HG02970 (cell line): ENCODE measurements around the gene PPP2R5A.
"Not testable (repeated sequence)": the region's sequence is repeated elsewhere in the genome, so short reads cannot be mapped to it uniquely, and the experiment has no call there.

Source experiments
- ATAC-seq: cut with Tn5 transposase; IDR thresholded peaks from one replicate; pipeline ENCODE4 v1.9.1; 2021; ENCODE audit warnings: mild to moderate bottlenecking, moderate library complexity, moderate number of reproducible peaks; ENCODE audit not compliant: unreplicated experiment, low FRiP score

The PPP2R5A gene

GRCh38 chr1:212267017-212267416, 18.2 kb upstream of the PPP2R5A start:
- no peak for ATAC-seq

GRCh38 chr1:212267460-212267859, 17.8 kb upstream of the PPP2R5A start:
- no peak for ATAC-seq

GRCh38 chr1:212269306-212269705, 15.9 kb upstream of the PPP2R5A start:
- ATAC-seq, result no peak

GRCh38 chr1:212270564-212270963, 14.6 kb upstream of the PPP2R5A start:
- ATAC-seq, result no peak

- ATAC-seq, result no peak
Observed at GRCh38 chr1:212271234-212271633, 14.0 kb upstream of the PPP2R5A start.

DNA sequence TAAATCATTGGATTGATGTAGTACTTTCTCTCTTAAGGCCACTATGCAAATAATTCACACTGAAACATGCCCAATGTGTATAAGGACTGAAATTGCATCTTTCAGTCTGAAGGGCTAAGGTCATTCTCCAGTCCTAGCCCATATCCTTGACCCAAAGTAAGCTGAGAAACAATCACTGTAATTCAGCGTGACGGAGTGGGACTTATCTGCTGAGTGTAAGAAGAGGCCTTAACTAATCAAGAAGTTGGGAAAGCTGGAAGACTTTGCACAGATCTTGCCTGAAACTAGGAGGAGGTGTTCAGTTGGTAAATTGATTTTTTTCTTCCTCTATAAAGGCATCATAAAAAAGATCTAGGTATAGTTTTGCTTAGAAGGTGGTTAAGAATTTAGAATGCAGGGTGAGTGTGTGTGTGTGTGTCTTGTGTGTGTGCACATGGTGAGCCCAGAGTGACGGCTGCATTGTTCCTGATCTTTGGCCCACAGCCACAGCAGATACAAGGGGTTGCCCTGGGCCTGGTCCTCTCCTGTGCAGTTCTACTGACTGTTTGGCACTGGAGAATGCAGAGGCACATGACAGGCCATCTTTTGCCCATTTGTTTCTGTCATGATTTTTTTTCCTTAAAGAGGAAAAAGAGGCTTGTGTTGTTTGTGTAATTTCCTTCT, 13.3 kb upstream of the PPP2R5A start:
- ATAC-seq, result no peak

DNA sequence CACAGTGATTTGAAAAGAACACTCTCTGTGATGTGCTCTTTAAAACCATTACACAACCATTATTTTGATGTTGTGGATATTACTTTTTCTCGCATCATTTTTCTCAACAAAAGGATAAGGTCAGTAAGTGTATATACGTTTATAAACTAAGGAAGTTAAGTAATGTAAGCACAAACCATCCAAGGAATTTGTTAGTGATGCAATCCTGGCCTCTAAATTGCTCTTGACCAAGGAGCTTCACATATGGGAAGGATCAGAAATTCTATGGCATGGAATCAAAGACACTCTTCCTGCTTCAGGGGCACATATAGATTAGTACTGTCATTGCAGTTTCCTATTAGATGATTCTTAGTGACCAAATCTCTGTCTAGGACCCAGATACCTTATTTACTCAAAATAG, 3.6 kb upstream of the PPP2R5A start:
- no peak for ATAC-seq

GRCh38 chr1:212283741-212284140, 1.5 kb upstream of the PPP2R5A start:
- ATAC-seq, result no peak

DNA sequence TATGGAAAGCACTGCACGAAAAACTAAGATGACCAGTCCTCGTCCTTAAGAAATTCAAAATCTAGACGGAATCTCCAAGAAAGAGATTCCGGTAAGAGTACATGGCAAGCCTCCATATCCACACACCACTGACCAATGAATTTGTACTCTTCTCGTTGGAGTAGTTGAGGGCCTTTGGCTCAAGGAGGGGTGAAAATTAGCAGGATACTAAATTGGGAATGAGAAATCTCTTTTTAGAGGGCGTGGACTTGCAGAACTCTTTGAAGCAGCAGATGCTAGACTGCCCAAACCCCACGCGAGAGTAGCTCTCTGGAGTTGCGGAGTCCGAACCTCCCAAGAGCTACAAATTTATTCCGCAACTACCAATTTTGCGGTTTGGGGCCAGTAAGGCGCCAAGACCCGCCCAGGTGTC, 872 bp upstream of the PPP2R5A start:
- no peak for ATAC-seq

GRCh38 chr1:212285685-212286555, 710 bp downstream of the PPP2R5A start:
- peak; percentile 16 for ATAC-seq

DNA sequence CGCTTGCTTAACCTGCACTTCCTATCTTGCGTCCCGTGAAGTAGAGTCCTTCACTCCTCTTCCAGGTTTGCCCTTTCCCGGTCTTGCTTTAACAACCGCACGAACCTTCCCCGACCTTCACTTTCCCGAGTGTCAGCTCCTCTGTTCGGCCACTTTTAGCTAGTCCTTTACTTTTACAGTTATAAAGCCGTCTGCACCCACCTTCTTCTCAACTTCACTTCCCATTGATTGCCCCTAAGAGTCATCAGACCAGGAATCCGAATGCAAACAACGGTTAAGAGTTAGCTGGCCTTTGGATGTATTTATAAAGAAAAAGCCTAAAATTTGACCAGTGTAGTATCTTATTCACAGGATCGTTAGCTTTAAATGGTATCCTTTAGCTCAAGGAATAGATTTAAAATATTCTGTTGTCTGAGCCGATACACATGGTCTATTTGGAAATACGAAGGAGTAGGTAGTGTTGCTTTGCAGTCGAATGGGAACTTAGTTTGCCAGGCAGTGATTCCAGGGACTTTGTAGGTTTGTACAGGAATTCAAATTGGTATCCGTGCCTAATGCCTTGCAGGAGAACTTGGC, 1.4 kb downstream of the PPP2R5A start:
- ATAC-seq, result no peak

GRCh38 chr1:212287261-212287895, 2.2 kb downstream of the PPP2R5A start:
- no peak for ATAC-seq

DNA sequence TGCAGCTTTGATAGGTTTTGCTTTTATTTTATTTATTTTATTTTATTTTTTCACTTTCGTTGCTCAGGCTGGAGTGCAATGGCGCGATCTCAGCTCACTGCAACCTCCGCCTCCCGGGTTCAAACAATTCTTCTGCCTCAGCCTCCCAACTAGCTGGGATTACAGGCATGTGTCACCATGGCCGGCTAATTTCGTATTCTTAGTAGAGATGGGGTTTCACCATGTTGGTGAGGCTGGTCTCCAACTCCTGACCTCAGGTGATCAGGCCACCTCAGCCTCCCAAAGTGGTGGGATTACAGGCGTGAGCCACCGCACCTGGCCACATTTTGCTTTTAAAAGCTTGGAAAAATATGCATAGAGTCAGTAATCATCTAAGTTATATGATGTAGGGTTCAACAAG, 2.8 kb downstream of the PPP2R5A start:
- ATAC-seq, result not testable (repeated sequence)

- ATAC-seq, result no peak
Observed at GRCh38 chr1:212288615-212289014, 3.4 kb downstream of the PPP2R5A start.

- no peak for ATAC-seq
Observed at GRCh38 chr1:212289262-212290077, 4.3 kb downstream of the PPP2R5A start.

DNA sequence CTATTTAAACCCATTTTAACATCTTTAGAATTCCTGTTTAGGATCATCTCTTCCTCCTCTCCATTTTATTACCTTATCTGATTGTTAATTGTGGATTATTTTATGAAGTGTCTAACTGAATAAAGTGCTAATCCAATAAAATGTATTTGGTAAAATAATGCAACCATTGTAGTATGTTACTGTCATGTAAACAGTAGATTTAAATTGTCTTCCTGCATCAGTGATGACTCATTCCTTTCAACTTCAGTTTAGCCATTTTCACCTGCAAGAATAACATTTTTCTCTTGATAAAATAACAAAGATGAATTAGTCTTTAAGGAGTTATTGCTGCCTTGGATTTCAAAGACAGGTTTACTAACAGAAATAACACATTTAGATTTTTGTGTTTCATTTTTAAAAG, 5.4 kb downstream of the PPP2R5A start:
- no peak for ATAC-seq

DNA sequence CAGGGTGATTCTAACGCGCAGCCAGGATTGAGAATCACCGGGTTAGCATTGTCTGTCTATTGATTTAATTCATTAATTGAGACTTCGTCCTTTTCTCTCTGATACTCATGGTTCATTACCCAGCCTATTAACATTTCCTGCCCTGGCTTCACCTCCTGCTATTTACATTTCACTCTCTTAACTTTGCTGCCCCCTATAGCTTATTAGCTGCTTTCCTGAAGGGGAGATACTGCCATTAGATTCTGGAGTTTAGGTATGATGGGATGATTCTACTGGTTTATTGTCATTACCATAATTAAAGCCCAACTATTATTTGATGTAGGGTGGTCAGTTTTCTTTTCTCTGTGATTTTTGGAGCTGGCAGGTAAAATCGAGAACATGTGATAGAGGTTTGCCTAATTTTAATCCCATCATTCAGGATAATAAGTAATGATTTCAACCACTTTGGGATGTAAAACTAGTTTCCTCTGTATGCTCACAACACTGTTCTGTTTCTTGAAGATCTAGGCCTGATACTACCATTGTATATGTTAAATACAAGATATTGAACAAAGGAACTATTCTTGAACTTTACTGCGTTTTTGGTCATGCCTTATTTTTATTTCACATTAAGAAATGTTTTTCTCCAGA, 6.4 kb downstream of the PPP2R5A start:
- no peak for ATAC-seq

DNA sequence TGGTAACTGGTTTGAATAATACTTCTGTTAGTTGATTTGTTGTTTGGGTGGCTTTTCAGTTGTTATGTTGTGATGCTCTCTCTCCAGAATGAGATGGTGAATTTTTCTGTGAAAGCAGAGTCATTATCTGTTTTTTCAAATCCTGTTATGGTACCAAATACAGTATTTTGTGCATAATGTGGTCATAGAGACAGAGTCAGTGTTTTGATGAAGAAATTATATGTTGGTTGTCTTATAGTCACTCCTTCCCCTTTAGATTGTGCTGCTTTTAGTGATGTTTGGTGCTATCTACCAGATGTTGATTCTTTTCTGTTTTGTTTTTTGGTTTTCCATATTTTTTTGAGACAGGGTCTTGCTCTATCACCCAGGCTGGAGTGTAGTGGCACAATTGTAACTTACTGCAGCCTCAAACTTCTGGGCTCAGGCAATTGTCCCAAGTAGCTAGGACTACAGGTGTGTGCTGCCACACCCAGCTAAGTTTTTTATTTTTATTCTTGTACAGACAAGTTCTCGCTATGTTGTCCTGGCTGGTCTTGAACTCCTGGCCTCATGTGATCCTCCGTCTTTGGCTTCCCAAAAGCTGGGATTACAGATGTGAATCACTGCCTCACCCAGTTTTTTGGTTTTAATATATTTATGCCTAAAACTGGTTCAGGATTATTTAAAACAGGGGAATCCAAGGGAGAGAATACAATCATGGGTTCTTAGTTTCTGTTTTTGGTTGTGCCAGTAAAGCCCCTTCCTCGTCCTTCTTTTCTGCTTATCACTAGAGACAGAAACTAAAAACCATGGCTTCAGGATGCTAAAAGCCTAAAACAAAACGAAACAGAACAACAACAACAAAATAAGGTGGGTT, 7.3 kb downstream of the PPP2R5A start:
- ATAC-seq, result no peak

DNA sequence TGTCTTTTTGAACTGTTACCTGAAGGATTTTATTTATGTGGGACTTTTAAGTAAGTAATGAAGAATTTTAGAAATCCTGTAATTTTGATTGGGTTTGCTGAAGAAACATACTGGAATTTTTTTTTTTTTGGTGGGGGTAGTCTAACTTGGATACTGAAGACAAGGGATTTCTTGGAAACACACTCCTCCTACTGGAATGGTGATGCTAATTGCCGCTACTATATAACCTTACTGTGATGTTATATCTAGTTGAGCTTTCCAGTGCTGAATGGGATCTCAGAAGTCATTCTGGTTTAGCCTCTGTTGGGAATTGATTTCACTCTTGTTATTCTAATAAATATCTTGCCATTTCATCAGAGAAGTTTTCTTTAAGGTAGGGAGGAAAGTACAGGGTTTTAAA, 8.4 kb downstream of the PPP2R5A start:
- ATAC-seq, result no peak
